Glomerular endothelial cell (primary cell): Measurements from ENCODE around the gene UBALD1. TPM values are rescaled to one million over a fixed set of nuclear protein-coding genes. Genes with fewer than 3 reads are reported as not detected.

Experiments
- DNase-seq: peaks from one replicate; pipeline ENCODE4 v3.0.0-alpha.2; 2011; ENCODE audit warnings: low read depth, low spot score; ENCODE audit errors: extremely low read depth
- total RNA-seq: library from RNA; depleted of rRNA; stranded (reverse); fragments of >200 nt; gene quantifications from 2 replicates; pipeline ENCODE4 v1.2.3, GENCODE V29; 2015

Gene UBALD1
- total RNA-seq, 1 donor from 2014 or later = 19.7 TPM

GRCh38 chr16:4616047-4616811 is 1.5 kb upstream of the UBALD1 start:
- DNase-seq = peak; percentile 95

GRCh38 chr16:4615384-4616046 is 827 bp upstream of the UBALD1 start:
- no peak for DNase-seq

- no peak for DNase-seq
Observed at GRCh38 chr16:4613636-4614570, 785 bp downstream of the UBALD1 start.

- DNase-seq = no peak
Observed at GRCh38 chr16:4612977-4613635, 1.6 kb downstream of the UBALD1 start.

GRCh38 chr16:4612474-4612931 is 2.2 kb downstream of the UBALD1 start:
- DNase-seq = no peak

- DNase-seq = no peak
Observed at GRCh38 chr16:4611337-4612021, 3.2 kb downstream of the UBALD1 start.

GRCh38 chr16:4610011-4611005 is 4.4 kb downstream of the UBALD1 start:
- no peak for DNase-seq

- DNase-seq = no peak
Observed at GRCh38 chr16:4609200-4610010, 5.3 kb downstream of the UBALD1 start.

- DNase-seq = no peak
Observed at GRCh38 chr16:4608704-4608980, 6.0 kb downstream of the UBALD1 start.

GRCh38 chr16:4607841-4608703 is 6.6 kb downstream of the UBALD1 start:
- no peak for DNase-seq

- no peak for DNase-seq
Observed at GRCh38 chr16:4606354-4606753, 8.3 kb downstream of the UBALD1 start.

GRCh38 chr16:4604401-4604800 is 10.3 kb downstream of the UBALD1 start:
- no peak for DNase-seq

- no peak for DNase-seq
Observed at GRCh38 chr16:4603624-4604170, 11.0 kb downstream of the UBALD1 start.

GRCh38 chr16:4602331-4602730 is 12.4 kb downstream of the UBALD1 start:
- DNase-seq = no peak

- no peak for DNase-seq
Observed at GRCh38 chr16:4601864-4602186, 12.9 kb downstream of the UBALD1 start.

- DNase-seq = no peak
Observed at GRCh38 chr16:4601036-4601863, 13.4 kb downstream of the UBALD1 start.
